GM18907 (cell line): ENCODE results near the gene CDY2B.
"Not testable (repeated sequence)": the region's sequence is repeated elsewhere in the genome, so short reads cannot be mapped to it uniquely, and the experiment has no call there.

Experiments
- ATAC-seq: cut with Tn5 transposase; IDR thresholded peaks from one replicate; pipeline ENCODE4 v1.9.1; 2021; ENCODE audit warnings: mild to moderate bottlenecking, moderate library complexity; ENCODE audit not compliant: unreplicated experiment

CDY2B gene, protein sequence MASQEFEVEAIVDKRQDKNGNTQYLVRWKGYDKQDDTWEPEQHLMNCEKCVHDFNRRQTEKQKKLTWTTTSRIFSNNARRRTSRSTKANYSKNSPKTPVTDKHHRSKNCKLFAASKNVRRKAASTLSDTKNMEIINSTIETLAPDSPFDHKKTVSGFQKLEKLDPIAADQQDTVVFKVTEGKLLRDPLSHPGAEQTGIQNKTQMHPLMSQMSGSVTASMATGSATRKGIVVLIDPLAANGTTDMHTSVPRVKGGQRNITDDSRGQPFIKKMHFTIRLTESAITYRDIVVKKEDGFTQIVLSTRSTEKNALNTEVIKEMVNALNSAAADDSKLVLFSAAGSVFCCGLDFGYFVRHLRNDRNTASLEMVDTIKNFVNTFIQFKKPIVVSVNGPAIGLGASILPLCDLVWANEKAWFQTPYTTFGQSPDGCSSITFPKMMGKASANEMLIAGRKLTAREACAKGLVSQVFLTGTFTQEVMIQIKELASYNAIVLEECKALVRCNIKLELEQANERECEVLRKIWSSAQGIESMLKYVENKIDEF

DNA sequence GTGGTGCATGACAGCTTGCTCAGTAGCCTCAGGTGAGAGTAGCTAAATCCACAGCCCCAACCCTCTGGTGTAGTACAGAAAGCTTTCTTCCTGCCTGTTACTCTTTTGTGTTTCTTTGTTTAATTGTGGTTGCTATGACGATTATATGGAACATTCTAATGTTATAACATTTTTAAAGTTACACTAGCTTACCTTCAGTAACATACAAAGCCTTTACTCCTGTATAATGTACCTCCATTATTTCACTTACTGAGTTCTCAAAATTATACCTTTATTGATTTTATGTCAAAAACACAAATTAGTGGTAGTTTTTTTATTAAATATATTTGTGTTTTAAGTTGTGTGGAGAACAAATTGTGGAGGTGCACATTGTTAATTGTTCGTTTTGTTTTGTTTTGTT is at the start of gene CDY2B:
TSS of gene CDY2B (minus strand) at position 101 of the 400 bp plus-strand sequence. CDS start 328 bp downstream, outside the sequence.
- ATAC-seq: not testable (repeated sequence)

DNA sequence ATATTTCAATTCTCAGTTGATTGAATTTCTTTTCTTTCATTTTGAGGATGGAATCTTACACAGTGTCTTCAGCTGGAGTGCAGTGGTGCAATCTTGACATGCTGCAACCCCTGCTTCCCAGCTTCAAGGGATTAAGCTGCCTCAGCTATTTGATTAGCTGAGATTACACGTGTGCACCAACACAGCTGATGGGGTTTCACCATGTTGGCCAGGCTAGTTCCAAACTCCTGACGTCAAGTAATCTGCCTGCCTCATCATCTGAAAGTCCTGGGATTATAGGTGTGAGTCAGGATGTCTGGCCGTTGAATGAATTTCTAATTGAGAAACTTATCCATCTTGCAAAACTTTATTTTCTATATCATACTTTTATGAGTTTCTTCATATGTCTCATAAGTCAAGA is 28.0 kb upstream of the CDY2B start:
- ATAC-seq: not testable (repeated sequence)

DNA sequence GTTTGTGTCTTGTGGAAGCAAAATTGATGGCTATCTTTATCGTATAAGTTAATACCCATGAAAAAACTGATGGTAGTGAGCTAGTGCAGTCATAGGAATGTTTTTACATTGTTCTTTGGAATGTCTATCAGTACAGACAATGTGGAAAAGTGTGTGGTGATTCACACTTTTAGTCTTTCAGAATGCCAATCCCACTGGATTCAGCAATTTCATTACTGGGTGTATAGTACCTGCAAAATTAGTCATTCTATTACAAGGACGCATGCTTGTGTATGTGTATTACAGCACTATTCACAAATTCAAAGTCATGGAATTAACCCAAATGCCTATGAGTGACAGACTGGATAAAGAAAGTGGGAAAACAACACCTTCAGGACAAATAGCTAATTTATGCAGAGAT is 27.3 kb upstream of the CDY2B start:
- not testable (repeated sequence) for ATAC-seq

DNA sequence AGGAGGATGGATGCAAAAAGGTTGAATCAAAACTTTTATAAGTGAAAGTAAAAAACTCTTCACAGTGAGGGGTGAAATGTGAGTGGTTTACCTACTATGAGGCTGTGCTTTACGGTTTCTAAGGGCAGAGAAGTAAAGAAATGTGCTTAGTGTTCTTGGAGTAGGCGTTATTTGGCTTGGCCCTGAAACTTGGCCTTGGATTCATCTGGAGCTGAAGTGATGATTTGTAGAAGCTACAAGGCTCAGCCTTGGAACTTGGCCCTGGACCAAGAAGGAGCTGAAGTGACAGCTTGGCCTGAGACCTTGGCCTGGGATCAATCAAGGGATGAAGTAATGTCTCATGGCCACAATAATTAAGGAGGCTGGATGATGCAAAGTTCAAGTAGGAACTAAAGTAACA is 1.7 kb upstream of the CDY2B start:
- ATAC-seq: not testable (repeated sequence)

DNA sequence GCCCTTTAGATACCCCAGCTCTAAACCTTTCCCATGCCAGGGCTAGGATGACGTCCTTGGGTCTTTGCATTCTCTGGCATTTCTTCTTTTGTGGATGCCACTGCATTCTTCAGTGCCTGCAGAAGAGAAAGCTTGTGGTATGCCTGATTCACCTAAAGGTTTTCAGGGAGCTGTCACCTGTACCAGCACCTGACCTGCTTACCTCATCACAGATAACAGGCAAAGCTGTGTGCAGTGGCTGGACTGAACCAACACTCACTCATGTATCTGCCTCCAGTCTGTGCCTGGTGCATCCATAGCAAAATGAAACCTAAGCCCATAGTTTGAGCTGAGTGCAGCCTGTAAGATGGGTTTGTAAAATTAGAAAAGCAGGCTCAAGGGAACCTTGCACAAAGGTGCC is 3.3 kb downstream of the CDY2B start:
- ATAC-seq: not testable (repeated sequence)

DNA sequence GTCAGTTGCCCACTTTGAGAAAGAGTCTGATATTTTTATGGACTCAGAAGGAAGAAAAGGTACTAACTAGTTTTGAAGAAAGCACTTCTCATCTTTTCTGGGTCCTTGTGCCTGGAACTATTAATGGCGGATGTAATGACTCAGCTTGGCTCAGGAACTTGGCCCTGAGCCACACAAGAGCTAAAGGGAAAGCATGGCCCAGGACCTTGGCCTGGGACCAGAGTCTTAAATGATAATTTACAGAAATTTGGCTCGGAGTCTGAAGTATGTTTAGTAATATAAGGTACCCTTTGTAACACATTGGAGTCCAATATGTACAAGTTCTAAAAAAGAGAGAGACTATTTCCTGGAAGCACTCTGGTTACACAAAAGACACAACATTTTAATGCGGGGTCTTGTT is 4.6 kb downstream of the CDY2B start:
- ATAC-seq: not testable (repeated sequence)

DNA sequence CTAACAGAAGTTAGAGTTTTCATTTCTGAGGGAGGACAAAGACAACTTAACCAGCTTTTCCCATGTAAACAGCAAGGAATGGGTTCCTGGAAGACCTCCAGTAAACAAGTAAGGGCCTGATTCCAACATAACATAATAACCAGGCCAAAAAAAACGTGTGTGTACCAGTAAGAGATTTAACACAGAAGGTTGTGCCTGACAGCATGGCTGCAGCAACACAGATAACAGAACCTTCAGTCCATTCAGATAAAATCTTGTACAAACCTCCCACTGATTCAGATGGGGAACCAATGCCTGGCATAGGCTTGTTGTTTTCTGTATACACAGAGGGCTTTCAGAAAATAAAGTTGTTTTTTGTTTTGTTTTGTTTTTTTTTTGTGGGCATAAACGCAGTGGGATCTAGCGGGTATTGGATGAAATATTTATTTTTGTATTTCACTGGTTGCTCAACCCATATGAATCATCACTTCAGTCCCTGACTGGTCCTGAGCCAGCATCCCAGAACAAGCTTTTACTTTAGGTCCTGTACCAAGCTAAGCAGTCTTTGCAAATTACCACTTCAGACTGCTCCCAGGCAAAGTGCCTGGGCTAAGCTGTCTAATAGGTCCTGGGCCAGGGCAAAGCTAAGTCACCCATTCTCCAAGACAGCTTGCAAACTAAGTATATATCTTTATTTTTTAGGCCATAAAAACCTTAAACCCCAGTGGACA is 8.7 kb downstream of the CDY2B start:
- not testable (repeated sequence) for ATAC-seq

DNA sequence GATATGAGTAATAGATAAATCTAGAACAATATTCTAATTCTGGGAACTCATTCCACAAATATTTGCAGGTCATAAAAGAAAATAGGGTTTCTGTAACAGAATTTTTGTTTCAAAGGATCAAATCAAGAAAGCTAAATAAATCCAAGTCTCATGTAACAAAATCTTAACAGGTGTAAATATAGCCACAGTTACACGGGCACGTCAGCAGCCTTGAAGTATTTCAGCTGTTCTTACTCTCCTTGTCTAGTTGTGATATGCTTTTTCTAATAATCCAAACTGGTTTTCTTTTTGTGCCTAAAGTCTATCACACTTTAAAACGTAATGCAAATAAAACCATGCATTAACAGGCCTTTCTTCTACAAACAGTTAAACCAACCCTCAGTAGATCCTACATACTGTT is 9.3 kb downstream of the CDY2B start:
- ATAC-seq: not testable (repeated sequence)

DNA sequence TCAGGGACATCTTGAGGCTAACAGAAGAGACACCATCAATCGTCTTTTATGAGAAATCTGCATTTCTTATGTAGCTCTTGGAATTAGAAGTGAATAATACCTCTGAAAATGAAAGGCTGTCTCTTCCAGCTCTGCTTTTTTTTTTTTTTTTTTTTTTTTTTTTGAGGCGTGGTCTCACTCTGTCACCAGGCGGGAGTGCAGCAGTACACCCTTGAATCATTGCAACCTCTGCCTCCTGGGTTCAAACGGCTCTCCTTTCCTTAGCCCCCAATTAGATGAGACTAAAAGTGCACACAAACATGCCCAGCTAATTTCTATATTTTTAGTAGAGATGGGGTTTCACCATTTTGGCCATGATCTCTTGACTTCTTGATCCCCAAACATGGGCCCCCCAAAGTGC is 12.2 kb downstream of the CDY2B start:
- ATAC-seq: not testable (repeated sequence)

DNA sequence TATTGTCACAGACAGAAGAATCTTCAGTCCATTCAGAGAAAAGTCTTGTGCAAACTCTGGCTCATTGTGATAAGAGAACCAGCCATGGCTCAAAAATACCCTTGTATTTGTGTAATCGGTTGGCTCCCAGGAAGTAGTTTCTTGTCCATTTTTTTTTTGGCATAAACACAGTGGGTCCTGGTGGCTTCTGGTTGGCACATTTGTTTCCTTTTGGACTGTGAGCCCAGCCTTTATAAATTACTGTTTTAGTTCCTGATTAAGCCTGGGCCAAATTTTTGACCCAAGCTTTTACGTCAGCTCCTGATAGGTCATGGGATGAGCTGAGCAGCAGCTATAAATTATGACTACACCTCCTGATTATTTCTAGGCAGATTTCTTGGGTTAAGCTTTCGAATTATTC is 19.4 kb downstream of the CDY2B start:
- not testable (repeated sequence) for ATAC-seq

DNA sequence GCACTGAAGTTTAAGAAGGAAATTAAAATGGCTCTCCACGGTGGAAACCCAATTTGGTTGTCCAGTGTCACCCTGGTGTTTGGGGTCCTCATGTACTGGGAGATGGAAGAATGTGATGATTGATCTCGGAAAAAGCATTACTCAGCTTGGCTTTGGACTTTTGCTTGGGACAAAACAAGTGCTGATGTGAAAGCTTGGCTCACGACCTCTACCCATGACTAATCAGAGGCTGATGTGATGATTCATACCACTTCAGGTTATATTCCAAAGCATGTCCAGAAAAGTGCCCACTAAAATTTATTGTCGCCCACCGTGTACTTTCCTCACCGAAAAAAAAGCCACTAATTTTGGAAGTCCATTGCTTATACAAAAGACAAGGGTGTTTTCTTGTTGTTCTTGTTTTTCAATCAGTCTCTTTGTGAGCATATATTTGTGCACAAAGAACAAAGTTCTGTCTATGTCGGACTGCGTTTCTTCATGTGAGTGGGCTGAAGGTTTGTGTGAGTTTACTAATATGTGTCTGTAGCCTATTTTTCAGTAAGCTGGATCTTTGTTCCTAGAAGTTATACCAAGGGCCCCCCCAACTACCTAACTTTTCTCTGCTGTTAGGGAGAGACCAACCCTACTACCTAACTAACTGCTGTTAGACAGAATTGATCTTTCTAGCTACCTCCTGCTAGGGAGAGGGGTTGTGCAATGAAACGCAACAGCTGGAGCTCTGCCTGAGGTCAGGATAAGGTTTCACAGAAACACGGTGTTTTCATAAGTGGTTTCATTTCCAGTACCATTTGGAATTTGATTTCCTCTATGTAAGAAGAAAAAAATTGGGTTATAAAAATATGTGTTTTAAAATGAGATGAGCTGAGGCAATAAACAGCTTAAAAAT is 22.8 kb downstream of the CDY2B start:
- not testable (repeated sequence) for ATAC-seq

DNA sequence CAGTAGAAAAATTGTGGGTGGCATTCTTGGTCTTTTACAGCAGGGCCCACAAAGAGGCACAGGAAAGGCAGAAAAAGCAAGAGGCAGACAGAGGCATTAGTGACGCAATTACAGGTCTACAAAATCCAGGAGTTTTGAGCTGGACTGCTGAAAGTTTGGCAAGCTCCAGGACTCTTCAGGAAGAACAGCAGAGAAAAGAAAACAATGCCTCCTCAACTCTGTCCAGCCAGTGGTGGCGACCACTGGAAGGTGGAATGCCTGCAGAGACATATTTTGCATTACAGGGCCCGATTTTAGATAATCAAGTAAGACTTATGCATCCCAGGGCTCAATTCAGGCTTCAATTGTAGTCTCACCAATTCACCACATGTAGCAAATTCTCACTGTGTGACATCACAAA is 23.5 kb downstream of the CDY2B start:
- not testable (repeated sequence) for ATAC-seq

DNA sequence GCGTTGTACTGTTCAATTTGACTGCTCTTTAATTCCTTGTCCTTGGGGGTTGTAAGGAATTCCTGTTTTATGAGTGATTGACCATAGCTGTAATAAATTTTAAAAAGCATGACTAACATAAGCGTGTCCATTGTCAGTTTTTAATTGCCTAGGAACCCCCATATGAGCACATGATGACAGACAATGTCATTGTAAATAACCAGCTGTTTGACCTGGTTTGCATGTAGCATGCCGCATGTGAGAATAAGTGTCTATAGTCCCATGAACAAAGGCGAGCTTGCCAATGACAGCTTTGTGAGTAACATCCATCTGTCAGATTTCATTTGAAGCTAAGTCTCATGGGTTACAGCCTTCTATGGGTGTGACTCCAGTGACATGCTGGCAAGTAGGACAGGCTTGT is 30.9 kb downstream of the CDY2B start:
- not testable (repeated sequence) for ATAC-seq

DNA sequence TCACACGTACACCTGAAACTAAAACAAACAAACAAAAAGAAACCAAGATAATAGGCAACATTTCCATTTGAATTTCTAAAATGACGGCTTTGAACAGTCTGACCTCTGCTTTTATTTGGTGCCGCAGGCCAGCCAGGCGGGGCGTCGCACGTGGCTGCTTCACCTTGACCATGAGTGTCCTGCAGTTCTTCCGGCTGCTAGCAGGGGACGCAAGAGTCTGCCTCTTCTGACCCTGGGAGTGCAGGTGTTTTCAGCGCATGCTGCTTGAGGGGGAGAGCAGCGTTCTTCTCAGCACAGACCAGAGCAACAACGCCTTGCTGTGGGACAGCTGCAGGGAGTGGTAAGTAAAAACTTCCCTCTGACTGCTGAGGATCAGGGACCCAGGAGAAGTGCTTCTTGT is 47.9 kb downstream of the CDY2B start:
- ATAC-seq: not testable (repeated sequence)
